ENCODE measurements around the gene NUP62.
A peak's percentile ranks its signal among the peaks of the same experiment; 100 is the strongest.

Gene NUP62

DNA sequence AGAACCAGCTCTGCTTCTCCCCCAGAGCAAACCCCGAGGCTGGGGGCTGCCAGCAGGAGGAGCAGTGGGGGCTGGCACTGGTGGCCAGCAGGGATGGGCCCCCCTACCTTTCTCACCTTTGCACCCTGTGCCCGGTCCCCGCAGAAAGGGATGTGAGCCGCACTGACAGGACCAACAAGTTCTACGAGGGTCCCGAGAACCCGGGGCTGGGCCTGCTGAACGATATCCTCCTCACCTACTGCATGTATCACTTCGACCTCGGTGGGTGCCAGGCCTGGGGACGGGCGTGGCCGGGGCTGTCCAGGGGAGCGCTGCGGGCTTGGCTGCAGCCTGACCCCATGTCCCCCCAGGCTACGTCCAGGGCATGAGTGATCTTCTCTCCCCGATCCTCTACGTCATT, 45.2 kb downstream of the NUP62 start:
- no peak for FAIRE-seq
- TF ChIP-seq POLR2A (IDR thresholded peaks at IDR 0.05; ENCODE audit: low read depth, low read length) (0 out of 2 replicates have a peak, but pooled peaks have one; percentile 15), SPI1 (IDR thresholded peaks at IDR 0.05; ENCODE audit: low read depth, low read length) (no peak)
- no peak for DNase-seq (ENCODE audit: insufficient read length, low spot score)

DNA sequence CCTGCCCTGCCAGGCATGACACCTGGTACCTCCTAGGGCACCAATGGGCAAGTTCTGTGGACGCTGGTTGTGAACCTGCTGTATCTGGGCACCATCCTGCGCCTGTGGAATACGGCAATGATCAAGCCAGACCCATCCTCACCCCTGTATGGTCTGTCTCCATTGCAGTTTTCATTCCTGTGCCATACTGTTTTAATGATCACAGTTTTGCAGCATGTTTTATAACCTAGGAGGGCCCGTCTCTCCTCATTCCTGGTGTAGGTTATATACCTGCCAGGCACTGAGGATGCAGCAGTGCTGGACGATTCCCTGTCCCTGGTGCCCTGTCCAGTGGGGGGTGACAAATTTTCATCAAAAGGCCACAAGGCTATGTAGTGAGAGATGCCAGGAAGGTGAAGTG, 46.2 kb downstream of the NUP62 start:
- TF ChIP-seq POLR2A (IDR thresholded peaks at IDR 0.05; ENCODE audit: low read depth, low read length) (no peak), SPI1 (IDR thresholded peaks at IDR 0.05; ENCODE audit: low read depth, low read length) (no peak)
- FAIRE-seq = no peak
- no peak for DNase-seq (ENCODE audit: insufficient read length, low spot score)

DNA sequence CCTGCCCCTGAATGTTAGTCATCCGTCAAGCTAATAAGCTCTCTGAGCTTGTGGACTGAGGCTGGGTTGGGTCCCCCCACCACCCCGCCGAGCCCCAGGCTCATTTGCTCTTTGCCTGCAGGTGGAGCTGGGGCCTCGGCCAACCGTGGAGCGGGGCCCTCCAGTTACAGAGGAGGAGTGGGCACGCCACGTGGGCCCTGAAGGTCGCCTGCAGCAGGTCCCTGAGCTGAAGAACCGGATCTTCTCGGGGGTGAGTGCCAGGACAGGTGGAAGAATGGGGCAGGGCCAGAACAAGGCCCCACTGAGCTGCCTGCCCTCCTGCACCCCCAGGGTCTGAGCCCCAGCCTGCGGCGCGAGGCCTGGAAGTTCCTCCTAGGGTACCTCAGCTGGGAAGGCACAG, 46.7 kb downstream of the NUP62 start:
- FAIRE-seq (no peak), DNase-seq (ENCODE audit: insufficient read length, low spot score) (no peak)
- TF ChIP-seq POU2F2 (IDR thresholded peaks at IDR 0.05; ENCODE audit: low read depth, low read length) (no peak), SPI1 (IDR thresholded peaks at IDR 0.05; ENCODE audit: low read depth, low read length) (no peak), PAX5 (IDR thresholded peaks at IDR 0.05; ENCODE audit: insufficient read depth, low read length, severe bottlenecking) (no peak), POLR2A (IDR thresholded peaks at IDR 0.05; ENCODE audit: low read depth, low read length) (no peak), POLR2AphosphoS5 (IDR thresholded peaks at IDR 0.05; ENCODE audit: low read depth, low read length) (no peak), TAF1 (IDR thresholded peaks at IDR 0.05; ENCODE audit: low read depth, low read length) (no peak)

DNA sequence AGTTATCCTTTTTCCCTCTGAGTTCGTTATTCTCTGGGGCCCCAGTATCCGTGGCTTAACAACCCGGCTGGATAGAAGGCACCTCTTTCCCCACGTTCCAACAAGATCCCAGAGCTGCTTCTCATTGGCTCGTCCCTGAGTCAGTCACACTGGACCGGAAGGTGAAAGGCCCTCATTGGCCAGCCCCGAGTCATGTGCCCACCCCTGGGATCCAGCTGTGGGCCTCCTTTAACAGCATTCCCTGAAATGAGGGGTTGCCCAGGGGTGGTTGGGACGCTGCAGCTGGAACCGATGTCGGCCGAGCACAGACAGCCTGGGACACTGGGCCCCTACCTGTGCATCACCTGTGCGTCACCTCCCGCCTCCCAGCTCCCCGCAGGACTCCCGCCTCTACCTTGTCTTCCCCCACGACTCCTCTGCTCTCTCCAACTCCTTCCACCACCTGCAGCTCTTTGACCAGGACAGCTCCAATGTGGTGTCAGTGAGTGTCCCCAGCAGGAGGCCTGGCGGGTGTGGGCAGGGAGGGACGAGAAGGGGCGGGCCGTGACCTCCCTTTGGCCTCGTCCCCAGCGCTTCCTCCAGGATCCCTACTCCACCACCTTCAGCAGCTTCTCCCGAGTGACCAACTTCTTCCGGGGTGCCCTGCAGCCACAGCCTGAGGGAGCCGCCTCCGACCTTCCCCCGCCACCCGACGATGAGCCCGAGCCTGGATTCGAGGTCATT, 47.5 kb downstream of the NUP62 start:
- FAIRE-seq = no peak
- TF ChIP-seq POLR2AphosphoS5 (IDR thresholded peaks at IDR 0.05; ENCODE audit: low read depth, low read length) (no peak), SPI1 (IDR thresholded peaks at IDR 0.05; ENCODE audit: low read depth, low read length) (no peak), TAF1 (IDR thresholded peaks at IDR 0.05; ENCODE audit: low read depth, low read length) (no peak), POLR2A (IDR thresholded peaks at IDR 0.05; ENCODE audit: low read depth, low read length) (no peak), POU2F2 (IDR thresholded peaks at IDR 0.05; ENCODE audit: low read depth, low read length) (no peak), PAX5 (IDR thresholded peaks at IDR 0.05; ENCODE audit: insufficient read depth, low read length, severe bottlenecking) (no peak)
- DNase-seq (ENCODE audit: insufficient read length, low spot score) = no peak

DNA sequence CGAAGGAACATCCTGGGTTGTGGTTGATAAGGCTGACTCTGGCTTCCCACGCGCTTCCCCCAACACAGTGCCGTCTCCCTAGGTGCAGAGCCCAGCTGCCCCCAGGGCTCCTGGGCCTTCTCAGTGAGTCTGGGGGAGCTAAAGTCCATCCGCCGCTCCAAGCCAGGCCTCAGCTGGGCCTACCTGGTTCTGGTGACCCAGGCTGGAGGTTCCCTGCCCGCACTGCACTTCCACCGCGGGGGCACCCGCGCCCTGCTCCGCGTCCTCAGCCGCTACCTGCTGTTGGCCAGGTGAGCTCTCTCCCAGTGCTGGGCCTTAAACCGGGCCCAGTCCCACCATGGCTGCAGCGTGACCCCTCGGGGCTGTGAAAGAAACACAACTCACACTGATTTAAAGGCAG, 48.1 kb downstream of the NUP62 start:
- FAIRE-seq = no peak
- no peak for DNase-seq (ENCODE audit: insufficient read length, low spot score)
- TF ChIP-seq PAX5 (IDR thresholded peaks at IDR 0.05; ENCODE audit: insufficient read depth, low read length, severe bottlenecking) = no peak
- TF ChIP-seq POU2F2 (IDR thresholded peaks at IDR 0.05; ENCODE audit: low read depth, low read length) = no peak
- no peak for TF ChIP-seq TAF1 (IDR thresholded peaks at IDR 0.05; ENCODE audit: low read depth, low read length)
- TF ChIP-seq POLR2AphosphoS5 (IDR thresholded peaks at IDR 0.05; ENCODE audit: low read depth, low read length) = no peak
- TF ChIP-seq POLR2A (IDR thresholded peaks at IDR 0.05; ENCODE audit: low read depth, low read length) = no peak
- no peak for TF ChIP-seq SPI1 (IDR thresholded peaks at IDR 0.05; ENCODE audit: low read depth, low read length)

DNA sequence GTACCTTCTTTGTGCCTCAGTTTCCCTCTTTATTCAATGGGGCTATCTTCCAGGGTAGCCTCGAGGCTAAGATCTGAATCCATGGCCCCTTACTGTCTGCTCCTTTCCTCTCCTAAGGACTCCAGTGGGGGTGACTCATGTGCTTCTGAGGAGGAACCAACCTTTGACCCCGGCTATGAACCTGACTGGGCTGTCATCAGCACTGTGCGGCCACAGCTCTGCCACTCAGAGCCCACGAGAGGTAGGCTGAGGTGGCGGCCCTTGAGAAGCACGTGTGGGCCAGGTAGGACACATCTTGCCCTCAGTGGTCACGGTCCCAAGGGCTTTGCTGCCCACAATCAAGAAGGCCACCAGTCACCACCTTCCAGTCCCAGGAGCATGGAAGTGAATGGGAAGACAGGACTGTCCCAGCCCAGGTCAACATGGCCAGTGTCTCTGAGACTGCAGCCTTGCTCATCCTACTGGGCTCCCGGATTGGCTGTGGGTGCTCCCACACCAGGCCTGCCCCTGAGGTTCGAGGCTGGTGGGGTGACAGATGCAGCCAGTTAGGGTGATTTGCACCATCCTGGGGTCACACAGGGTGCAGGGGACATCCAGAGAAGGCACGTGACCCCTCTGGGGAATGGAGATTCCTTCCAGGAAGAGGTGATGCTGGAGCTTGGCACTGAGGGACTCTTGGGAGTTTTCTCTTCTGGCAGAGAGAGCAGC, 49.0 kb downstream of the NUP62 start:
- DNase-seq (ENCODE audit: insufficient read length, low spot score) (no peak), FAIRE-seq (no peak)
- no peak for TF ChIP-seq POLR2A (IDR thresholded peaks at IDR 0.05; ENCODE audit: low read depth, low read length)
- no peak for TF ChIP-seq TAF1 (IDR thresholded peaks at IDR 0.05; ENCODE audit: low read depth, low read length)
- TF ChIP-seq PAX5 (IDR thresholded peaks at IDR 0.05; ENCODE audit: insufficient read depth, low read length, severe bottlenecking) = no peak
- no peak for TF ChIP-seq POLR2AphosphoS5 (IDR thresholded peaks at IDR 0.05; ENCODE audit: low read depth, low read length)
- TF ChIP-seq SPI1 (IDR thresholded peaks at IDR 0.05; ENCODE audit: low read depth, low read length) = no peak
- TF ChIP-seq POU2F2 (IDR thresholded peaks at IDR 0.05; ENCODE audit: low read depth, low read length) = no peak

DNA sequence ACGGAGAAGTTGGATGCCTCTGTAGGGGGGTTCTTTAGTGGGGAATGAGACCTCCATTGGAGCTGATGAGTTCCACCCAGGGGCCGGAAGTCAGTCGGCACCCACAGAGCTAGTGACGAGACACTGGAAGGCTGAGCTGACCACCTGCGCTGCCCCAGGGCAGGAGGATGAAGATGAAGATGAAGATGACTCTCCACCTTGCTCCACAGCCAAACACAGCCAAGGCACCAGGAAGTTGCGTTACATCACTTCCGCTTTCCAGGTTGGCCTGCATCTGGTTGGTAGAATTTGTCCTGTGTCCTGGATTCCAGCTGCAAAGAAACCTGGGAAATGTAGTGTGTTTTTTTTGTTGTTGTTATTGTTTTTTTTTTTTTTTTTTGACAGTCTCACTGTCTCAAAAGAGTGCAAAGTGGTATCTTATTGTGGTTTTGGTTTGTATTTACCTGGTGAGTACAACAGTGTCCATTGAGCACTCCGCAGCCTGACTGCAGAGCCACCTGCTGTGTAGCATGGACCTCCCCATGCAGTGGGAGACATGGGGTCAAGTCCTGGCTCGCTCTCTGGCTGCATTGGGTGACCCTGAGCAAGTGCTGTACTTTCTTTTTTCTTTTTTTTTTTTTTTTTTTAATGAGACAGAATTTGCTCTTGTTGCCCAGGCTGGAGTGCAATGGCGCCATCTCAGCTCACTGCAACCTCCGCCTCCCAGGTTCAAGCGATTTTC, 49.9 kb downstream of the NUP62 start:
- peak; percentile 50 for FAIRE-seq
- no peak for DNase-seq (ENCODE audit: insufficient read length, low spot score)
- TF ChIP-seq POLR2A (IDR thresholded peaks at IDR 0.05; ENCODE audit: low read depth, low read length) (no peak), POU2F2 (IDR thresholded peaks at IDR 0.05; ENCODE audit: low read depth, low read length) (no peak)

DNA sequence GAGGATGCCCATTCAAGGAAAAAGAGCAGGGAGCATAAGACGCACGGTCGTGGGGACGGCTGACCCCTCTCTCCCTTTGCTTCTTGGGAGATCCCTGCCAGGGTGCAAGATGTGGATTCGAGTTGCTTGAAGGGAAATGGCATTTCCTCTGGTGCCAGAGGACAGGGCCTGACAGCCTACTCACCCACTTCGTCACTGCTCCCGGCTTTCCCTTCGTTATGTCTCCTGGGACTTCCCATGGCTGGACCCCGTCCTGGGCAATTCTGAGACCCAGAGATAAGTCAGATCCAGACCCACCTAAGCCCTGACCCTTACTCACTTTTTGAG, 50.6 kb downstream of the NUP62 start:
- TF ChIP-seq TAF1 (IDR thresholded peaks at IDR 0.05; ENCODE audit: low read depth, low read length) = no peak
- TF ChIP-seq POU2F2 (IDR thresholded peaks at IDR 0.05; ENCODE audit: low read depth, low read length) = no peak
- TF ChIP-seq POLR2AphosphoS5 (IDR thresholded peaks at IDR 0.05; ENCODE audit: low read depth, low read length) = no peak
- no peak for FAIRE-seq
- no peak for DNase-seq (ENCODE audit: insufficient read length, low spot score)

DNA sequence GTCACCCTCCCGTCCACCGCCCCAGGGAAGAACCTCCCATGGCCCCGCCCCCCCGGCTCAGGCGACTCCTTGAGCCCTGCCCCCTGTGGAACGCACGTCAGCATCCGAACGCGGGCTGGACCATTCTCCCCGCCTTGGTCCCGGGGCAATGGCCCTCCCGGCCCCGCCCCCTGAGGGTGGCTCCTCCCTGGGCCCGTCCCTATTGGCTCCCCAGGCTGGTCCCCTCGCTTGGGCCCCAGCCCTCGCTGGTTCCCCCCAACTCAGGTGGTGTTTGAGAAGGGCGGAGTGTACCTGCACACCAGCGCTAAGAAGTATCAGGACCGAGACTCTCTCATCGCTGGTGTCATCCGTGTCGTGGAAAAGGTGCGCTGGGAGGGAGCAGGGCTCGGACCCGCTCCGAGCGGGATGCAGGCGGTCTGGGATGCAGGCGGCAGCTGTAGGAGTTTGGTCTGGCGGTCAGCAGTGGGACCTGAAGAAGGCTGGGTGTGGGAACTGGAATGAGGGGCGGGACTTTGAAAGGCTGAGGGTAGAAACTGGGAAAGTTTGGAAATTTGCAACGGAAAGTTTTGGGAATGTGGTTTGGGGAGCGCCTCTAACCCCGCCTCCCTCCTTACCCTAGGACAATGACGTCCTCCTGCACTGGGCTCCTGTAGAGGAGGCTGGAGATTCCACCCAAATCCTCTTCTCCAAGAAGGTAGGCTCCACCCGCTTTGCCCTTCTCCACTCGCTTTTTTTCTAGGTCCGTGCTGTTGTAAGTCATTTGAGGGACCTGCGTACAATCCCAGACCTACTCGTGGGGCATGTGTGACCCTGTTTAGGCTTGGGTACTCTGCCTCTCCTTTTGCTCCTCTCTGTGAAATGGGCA, 51.2 kb downstream of the NUP62 start:
- DNase-seq (ENCODE audit: insufficient read length, low spot score) (peak; percentile 99), FAIRE-seq (no peak)
- TF ChIP-seq POU2F2 (IDR thresholded peaks at IDR 0.05; ENCODE audit: low read depth, low read length) = no peak
- TF ChIP-seq POLR2A (IDR thresholded peaks at IDR 0.05; ENCODE audit: low read depth, low read length) = peak; percentile 6
